Midbrain (tissue), 1 donor: Measurements from ENCODE around the gene RAB26.
"Not testable (repeated sequence)": the region's sequence is repeated elsewhere in the genome, so short reads cannot be mapped to it uniquely, and the experiment has no call there.

Experiments
- DNase-seq: peaks from one replicate; lab custom pipeline; 2025; lab: John Stamatoyannopoulos, UW

RAB26 gene

GRCh38 chr16:2117341-2117740 is 31.1 kb upstream of the RAB26 start:
- DNase-seq, result not testable (repeated sequence)

- DNase-seq, result not testable (repeated sequence)
Observed at GRCh38 chr16:2117960-2118722, 30.3 kb upstream of the RAB26 start.

GRCh38 chr16:2121325-2121724 is 27.1 kb upstream of the RAB26 start:
- DNase-seq, result peak; percentile 79

DNA sequence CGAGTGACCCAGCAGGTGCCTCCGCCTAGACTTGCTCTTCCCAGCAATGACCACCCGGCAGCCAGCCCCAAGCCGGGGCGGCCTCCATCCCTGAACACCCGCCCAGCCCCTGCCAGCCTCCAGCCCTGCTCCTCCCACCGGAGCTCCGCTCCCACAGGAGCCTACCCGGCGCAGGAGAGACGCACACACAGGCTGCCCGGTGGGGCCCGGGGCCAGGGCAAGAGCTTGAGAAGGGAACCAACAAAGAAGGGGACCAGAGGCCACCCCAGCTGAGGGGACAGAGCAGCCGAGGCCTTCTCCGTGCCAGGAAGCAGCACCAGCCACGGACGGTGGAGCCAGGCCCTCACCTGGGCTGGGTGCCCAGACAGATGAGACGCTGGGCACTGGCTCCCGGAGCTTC is 26.6 kb upstream of the RAB26 start:
- DNase-seq, result peak; percentile 71

GRCh38 chr16:2122429-2122828 is 26.0 kb upstream of the RAB26 start:
- DNase-seq, result no peak

DNA sequence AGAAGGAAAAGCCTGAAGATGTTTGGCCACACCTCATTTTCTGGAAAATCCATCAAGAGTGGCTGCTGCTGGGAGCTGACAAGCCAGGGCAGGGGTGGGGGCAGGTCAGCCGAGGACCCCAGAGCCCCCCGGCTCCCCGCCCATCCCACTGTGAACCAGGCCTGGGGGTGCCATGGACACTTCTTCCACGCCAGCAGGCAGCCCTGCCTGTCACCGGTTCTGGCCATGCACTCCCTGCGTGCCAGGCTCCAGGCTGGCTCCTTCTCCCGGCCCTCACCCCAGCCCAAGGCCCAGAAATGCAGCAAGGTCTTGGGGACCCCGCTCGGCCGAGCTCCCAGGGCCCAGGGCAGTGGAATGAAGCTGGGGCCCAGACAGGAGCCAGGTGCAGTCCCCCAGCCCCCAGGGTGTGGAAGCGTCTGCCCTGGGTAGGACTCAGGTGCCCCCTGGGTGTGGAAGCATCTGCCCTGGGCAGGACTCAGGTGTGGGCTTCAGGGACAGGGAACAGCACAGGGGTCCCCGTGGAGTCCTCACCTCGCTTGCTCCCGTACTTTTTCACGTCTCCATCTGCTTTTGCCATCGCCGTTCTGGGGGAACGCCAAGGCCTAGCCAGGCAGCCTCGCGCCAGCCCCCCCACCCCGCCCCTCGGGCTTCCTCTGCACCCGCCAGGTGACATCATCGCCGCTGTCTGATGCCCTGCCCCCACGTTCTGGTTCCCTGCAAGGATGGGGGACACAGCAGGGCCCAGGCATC is 25.3 kb upstream of the RAB26 start:
- DNase-seq, result not testable (repeated sequence)

- DNase-seq, result not testable (repeated sequence)
Observed at GRCh38 chr16:2123706-2124376, 24.6 kb upstream of the RAB26 start.

DNA sequence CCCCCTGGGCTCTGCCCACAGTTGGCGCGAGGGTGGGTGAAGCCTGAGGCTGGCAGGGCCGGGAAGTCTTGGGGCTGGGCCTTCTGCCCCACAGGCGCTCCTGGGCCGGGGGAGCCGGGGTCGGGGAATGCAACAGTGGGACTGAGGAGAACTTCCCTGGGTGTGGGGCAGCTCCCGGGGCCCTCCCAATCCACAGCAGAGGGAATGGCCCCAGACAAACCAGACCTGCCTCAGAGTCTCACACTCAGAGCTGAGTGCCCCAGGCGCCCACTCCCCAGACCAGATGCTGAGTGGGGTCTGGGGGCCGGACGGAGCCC is 24.1 kb upstream of the RAB26 start:
- DNase-seq, result not testable (repeated sequence)

- DNase-seq, result peak; percentile 34
Observed at GRCh38 chr16:2124694-2125444, 23.6 kb upstream of the RAB26 start.

DNA sequence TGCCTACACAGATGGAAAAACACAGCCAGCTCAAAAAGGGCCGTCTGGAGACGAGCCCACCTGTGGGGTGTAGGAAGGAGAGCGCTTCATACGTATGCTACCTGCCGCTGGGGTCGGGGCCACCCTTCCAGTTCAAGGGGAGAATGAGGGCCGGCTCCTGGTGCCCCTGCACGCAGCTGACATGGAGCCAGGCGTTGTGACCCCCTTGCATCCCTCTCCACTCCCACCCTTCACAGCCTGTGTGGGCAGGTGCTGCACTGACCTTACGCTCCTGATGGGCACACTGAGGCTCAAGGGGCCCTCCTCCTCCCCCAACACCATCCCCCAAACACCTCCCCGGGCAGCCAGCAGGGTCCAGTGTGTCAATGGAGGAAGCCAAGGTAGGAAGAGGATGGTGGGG is 22.8 kb upstream of the RAB26 start:
- not testable (repeated sequence) for DNase-seq

DNA sequence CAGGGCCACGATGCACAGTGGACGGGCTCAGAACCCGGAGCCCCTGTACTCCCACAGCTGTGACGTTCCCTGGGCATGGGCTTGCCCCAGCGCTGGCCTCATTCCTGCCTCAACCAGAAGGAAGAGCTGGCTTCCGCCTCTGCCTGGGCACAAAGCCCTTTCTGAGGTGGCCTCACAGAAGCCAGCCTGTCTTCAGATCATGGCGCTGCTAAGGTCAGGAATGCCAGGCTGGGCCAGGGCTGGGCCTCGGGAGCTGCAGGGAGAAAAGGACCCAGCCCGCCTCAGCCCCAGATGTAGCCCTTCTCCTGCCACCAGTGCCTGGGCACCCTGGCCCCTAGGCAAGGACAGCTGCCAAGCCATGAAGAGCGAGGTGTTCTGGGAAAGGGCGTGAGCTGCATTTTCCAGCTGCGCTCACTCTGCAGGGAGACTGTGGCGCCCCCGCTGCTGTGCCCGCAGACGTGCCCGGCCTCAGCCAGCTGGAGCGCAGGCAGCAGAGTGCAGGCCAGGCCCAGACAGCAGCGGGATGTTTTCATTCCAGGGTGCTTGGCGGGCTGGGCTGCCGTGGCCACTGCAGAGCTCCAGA is 22.2 kb upstream of the RAB26 start:
- peak; percentile 75 for DNase-seq

- DNase-seq, result not testable (repeated sequence)
Observed at GRCh38 chr16:2126928-2127556, 21.4 kb upstream of the RAB26 start.

GRCh38 chr16:2127630-2128280 is 20.7 kb upstream of the RAB26 start:
- not testable (repeated sequence) for DNase-seq

DNA sequence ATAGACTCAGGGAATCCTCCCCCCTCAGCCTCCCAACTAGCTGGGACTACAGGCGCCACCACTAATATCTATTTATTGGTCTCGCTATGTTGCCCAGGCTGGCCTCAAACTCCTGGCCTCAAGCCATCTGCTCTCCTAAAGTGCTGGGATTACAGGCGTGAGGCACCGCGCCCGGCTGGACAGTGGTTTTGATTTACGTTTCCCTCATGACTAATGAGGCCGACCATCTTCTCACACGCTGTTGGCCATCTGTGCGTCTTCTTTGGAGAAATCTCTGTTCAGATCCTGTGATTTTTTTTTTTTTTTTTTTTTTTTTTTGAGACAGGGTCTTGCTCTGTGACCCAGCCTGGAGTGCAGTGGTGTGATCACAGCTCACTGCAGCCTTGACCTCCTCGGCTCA is 19.2 kb upstream of the RAB26 start:
- not testable (repeated sequence) for DNase-seq

DNA sequence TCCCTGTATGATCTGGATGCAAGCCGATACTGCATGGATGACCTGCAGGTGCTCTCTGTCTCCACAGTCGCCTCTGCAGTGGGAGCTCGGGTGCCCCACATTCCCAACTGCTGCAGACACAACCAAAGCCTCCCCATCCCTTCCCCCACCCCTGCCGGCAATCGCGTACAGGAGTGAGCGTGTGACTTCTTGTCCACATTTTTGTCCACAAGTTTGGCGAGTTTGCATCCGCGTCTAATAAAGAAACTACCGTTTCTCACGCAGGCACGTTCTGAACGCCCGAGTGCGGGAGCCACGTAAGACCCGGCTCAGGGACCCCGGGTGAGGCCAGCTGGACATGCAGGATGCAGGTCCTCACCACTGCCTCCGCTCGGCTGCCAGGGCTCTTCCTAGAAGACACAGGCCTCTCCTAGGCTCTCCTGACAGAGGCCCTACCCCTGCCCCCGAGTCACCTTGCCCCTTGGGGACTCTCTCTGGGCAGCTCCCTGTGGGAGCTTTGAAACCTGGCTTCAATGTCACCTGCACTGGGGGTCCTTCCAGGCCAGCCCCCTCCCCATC is 18.5 kb upstream of the RAB26 start:
- not testable (repeated sequence) for DNase-seq

- DNase-seq, result not testable (repeated sequence)
Observed at GRCh38 chr16:2133797-2134196, 14.6 kb upstream of the RAB26 start.

- DNase-seq, result not testable (repeated sequence)
Observed at GRCh38 chr16:2135071-2135470, 13.4 kb upstream of the RAB26 start.

DNA sequence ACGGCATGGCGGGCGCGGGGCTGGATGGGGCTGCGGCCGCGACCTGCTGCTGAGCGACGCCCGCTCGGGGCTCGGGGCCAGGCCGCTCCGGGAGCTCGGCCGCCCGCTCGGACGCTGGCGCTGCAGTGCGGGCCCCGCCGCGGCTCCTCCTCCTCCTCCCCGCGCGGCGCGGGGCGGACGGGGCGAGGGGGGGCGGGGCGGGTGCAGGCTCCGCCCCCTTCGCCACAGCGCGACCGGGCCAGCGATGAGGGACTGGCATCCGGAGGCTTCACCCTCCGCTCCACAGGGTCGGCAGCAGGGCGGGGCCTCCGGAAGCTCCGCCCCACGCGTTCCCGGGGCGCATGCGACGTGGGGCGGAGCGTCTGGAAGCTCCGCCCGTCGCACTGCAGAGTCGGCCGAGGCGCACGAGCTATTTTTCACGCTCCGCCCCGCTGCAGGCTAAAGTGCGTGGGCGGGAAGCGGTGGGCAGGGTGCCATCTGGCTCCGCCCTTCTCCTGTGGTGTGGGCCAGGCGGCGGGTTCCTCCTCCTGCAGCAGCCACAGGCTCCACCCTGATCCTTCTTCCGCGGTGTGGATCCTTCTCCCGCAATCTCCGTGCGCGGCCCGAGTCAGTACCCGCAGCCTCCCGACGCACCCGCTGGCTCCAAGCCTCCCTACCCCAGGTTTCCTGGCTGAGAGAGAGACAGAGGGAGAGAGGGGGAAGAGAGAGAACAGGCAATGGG is 12.5 kb upstream of the RAB26 start, which contains the start of gene PKD1:
Gene PKD1 (minus strand): TSS at position 129 of the 721 bp plus-strand sequence. CDS start 209 bp downstream, outside the sequence.
- peak; percentile 87 for DNase-seq
